OCI-LY7 (cell line): ENCODE results near the gene CA9.

Source experiments
- EZH2phosphoT487 ChIP-seq: fragments of 200-600 bp; sonication (generic); IDR thresholded peaks from 2 replicates; pipeline ENCODE4 v1.6.1; 2018; ENCODE audit warnings: low read depth, borderline replicate concordance, mild to moderate bottlenecking, mixed run types, antibody characterized with exemption, low read length, moderate library complexity, mixed read lengths
- TF ChIP-seq, protein P1 (sequence below): fragments of 200-600 bp; sonication (generic); conservative IDR thresholded peaks from 2 replicates; pipeline ENCODE4 v1.5.1; 2014; ENCODE audit warnings: mild to moderate bottlenecking, antibody characterized with exemption, low read length, moderate library complexity, mixed read lengths

- TF ChIP-seq, protein P1, sequence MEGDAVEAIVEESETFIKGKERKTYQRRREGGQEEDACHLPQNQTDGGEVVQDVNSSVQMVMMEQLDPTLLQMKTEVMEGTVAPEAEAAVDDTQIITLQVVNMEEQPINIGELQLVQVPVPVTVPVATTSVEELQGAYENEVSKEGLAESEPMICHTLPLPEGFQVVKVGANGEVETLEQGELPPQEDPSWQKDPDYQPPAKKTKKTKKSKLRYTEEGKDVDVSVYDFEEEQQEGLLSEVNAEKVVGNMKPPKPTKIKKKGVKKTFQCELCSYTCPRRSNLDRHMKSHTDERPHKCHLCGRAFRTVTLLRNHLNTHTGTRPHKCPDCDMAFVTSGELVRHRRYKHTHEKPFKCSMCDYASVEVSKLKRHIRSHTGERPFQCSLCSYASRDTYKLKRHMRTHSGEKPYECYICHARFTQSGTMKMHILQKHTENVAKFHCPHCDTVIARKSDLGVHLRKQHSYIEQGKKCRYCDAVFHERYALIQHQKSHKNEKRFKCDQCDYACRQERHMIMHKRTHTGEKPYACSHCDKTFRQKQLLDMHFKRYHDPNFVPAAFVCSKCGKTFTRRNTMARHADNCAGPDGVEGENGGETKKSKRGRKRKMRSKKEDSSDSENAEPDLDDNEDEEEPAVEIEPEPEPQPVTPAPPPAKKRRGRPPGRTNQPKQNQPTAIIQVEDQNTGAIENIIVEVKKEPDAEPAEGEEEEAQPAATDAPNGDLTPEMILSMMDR, result no peak
- no peak for TF ChIP-seq EZH2phosphoT487
Measured at GRCh38 chr9:35675204-35675603, 1.5 kb downstream of the CA9 start.
